A549 treated with RU486 at 1 μM for 4 hours (cell line): ENCODE results near the gene TMED4. TPM values are rescaled to one million over a fixed set of nuclear protein-coding genes. Genes with fewer than 3 reads are reported as not detected.

ENCODE experiments used
- total RNA-seq: library from RNA; stranded (reverse); fragments of 200-300 nt; extraction: Qiagen RNA extraction; gene quantifications from 5 replicates; pipeline ENCODE4 v1.2.3, GENCODE V29; 2022; ENCODE audit warnings: low read depth

The TMED4 gene
- 44.7 to 54.7 TPM (median 50.0 TPM) in 5 replicates for total RNA-seq

DNA sequence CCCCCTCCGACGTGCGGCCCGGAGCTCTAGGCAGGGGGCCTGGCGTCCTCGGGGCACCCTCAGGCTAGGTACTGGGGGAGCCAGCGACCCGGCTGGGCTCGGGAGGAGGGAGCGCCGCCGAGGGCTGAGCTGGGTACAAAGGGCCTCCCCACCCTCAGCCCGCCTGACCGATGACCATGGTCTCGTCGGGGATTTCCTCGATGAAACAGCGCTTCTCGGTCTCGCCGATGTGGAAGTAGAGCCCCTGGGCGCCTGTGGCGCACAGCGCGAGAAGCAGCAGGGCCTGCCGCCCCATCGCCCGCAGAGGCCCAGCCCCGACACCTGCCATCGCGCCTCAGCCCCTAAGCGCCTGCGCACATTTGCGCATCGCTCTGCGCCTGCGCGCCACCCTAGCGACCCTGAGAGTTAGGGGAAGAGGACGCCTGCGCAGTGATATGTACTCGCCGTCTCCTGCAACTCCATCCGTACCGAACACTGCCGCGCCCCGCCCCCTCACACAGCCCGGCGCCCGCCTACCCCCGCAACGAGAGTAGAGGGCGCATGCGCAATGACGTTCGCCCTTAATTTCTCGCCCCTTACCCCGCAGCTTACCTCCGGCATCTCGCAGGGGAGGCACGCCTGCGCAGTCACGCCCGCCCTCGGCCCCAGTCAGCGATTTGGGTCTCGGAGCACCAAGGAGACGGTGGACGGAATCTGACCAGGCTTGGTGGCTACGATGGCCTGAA lies at the start of gene TMED4:
Gene TMED4, minus strand, starts transcription at position 353 of the 725 bp plus-strand sequence. Its CDS starts 25 bp downstream, at position 328.

GRCh38 chr7:44606341-44607140 lies 24.5 kb upstream of the TMED4 start, which contains the start of gene OGDH:
Gene OGDH (plus strand): TSS chr7:44606627. CDS start chr7:44624344, 17,717 bp downstream.

DNA sequence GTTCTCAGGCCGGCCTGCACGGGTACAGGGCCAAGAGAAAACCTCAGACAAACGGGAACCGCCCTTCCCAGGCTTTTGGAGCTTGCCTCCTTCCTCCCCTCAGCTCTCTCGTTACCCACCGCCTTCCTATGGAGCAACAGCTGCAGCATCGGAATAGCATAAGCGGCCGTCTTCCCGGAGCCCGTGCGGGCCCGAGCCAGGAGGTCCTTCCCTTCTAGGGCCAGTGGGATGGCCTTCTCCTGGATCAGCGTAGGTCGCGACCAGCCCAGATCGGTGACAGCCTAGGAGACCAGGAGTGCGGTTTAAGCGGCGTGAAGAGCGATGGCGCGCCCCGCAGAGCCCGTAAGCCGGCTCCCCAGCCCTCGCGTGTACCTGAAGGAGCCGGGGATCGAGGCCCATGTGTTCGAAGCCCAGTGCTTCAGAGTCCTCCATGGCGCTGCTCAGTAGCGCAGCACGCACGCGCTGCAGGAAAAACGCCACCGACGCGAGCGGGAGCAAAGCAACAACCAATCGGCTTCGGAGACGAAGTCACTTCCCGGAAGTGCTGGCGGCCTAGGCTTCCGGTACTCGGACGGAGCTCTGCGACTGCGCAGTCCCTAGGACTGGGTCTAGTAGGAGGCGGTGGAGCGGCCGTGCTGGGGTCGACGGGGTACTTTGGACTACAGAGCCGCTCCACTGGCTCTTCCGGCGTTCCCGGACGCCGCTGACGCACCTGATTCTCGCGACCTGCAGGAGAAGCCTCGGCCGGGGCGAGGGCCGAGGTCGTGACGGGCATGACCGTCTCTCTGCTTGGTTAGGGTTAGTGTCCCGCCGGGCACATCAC lies 8.4 kb downstream of the TMED4 start, which contains the start of gene DDX56:
Gene DDX56, minus strand, starts transcription at position 445 of the 823 bp plus-strand sequence. Its CDS starts 13 bp downstream, at position 432.

GRCh38 chr7:44541028-44541869 lies 40.8 kb downstream of the TMED4 start, which contains the start of gene NPC1L1:
Gene NPC1L1 (minus strand): TSS chr7:44541330. CDS start chr7:44541259, 71 bp downstream.

Other genes with a start within 250 kb of the TMED4 start
- gene NUDCD3, start 91.6 kb downstream of the TMED4 start, total RNA-seq = 46.4 to 55.1 TPM (median 50.4 TPM) in 5 replicates
- gene NPC1L1, start 40.9 kb downstream of the TMED4 start, total RNA-seq = 0.05 to 0.14 TPM (median 0.06 TPM) in 5 replicates
- 105 to 160 TPM (median 125 TPM) in 5 replicates for gene DDX56, start 8.3 kb downstream of the TMED4 start, total RNA-seq
- 25.8 to 28.8 TPM (median 27.5 TPM) in 5 replicates for gene OGDH, start 24.4 kb upstream of the TMED4 start, total RNA-seq
- 21.0 to 36.2 TPM (median 30.9 TPM) in 5 replicates for gene ZMIZ2, start 166.6 kb upstream of the TMED4 start, total RNA-seq
- 4,931 to 6,299 TPM (median 5,230 TPM) in 5 replicates for gene PPIA, start 214.4 kb upstream of the TMED4 start, total RNA-seq